ENCODE measurements around the gene SLC26A9.

SLC26A9 gene

DNA sequence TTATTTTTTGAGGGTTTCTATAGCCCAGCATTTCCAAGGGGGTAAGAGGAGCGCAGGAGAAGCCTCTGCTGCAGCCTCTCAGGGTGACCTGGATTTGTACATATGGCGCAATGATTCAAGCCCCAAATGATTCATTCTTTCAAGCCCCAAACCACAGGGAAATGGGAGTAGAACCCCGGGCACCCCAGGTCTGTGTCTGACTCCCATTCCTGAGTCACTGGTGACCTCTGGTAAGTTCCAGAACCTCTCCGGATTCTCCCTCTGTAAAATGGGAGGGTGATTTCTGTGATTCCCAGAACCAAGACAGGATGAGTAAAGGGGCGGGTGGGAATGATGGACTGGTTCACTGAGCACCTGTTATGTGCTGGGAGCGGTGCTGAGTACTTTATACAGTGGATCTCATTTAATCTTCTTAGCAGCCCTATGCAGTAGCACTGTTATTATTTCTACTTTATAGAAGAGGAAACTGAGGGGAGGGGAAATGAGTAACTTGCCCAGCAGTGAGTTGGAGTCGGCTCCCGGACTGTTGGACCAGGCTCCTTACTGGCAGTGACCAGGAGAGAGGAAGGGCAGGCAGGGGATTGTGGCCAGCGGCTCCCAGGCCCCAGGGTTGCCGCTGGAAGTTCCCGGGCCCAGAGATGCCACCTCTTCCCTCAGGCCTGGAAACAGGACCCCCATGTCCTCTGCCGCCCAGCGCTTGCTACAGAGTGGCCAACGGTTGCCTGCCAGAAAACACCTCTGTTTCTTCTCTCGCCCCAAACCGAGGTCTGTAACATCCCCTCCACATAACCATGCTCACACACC, 20.3 kb upstream of the SLC26A9 start:
- Histone ChIP-seq H3K36me3 (ENCODE audit: control insufficient read depth, insufficient read depth, low read length) (no peaks in the 10 kb centered on the region), H3K27me3 (replicated peaks; ENCODE audit: control insufficient read depth, insufficient read depth, low read length, poor library complexity, severe bottlenecking) (no peaks in the 10 kb centered on the region), H3K9me3 (ENCODE audit: control insufficient read depth, low read length) (no peaks in the 10 kb centered on the region), H3K4me3 (ENCODE audit: insufficient read depth, low read depth, low read length, poor library complexity, severe bottlenecking) (no peak overlapping the region), H3K4me1 (ENCODE audit: control insufficient read depth, insufficient read depth, low read length, poor library complexity, severe bottlenecking) (no peaks in the 10 kb centered on the region), H3K27ac (ENCODE audit: insufficient read depth, low read length, poor library complexity, severe bottlenecking) (no peak overlapping the region)
- no peak for DNase-seq

DNA sequence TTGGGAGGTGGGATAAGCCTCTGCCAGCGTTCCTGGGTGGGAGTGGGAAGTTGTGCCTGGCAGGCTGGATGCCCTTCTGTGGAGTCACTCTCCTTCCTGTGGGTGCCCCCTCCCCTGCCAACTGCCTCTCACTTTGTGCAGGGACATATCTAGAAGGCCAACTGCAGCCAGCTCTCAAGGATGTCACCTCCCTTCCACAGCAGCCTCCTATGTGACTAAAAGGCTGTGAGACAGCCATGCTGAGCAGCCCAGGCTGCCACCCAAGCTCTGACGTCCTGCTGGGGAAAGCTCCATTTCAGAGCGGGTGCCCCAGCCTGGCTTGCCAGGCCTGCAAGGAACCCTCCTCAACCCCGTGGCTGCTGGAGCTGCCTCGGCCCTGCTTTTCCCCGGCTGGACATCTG, 19.6 kb upstream of the SLC26A9 start:
- Histone ChIP-seq H3K27ac (ENCODE audit: insufficient read depth, low read length, poor library complexity, severe bottlenecking) (no peak overlapping the region), H3K27me3 (replicated peaks; ENCODE audit: control insufficient read depth, insufficient read depth, low read length, poor library complexity, severe bottlenecking) (no peaks in the 10 kb centered on the region), H3K36me3 (ENCODE audit: control insufficient read depth, insufficient read depth, low read length) (no peaks in the 10 kb centered on the region), H3K4me3 (ENCODE audit: insufficient read depth, low read depth, low read length, poor library complexity, severe bottlenecking) (no peak overlapping the region), H3K4me1 (ENCODE audit: control insufficient read depth, insufficient read depth, low read length, poor library complexity, severe bottlenecking) (no peaks in the 10 kb centered on the region), H3K9me3 (ENCODE audit: control insufficient read depth, low read length) (no peaks in the 10 kb centered on the region)
- DNase-seq: no peak

DNA sequence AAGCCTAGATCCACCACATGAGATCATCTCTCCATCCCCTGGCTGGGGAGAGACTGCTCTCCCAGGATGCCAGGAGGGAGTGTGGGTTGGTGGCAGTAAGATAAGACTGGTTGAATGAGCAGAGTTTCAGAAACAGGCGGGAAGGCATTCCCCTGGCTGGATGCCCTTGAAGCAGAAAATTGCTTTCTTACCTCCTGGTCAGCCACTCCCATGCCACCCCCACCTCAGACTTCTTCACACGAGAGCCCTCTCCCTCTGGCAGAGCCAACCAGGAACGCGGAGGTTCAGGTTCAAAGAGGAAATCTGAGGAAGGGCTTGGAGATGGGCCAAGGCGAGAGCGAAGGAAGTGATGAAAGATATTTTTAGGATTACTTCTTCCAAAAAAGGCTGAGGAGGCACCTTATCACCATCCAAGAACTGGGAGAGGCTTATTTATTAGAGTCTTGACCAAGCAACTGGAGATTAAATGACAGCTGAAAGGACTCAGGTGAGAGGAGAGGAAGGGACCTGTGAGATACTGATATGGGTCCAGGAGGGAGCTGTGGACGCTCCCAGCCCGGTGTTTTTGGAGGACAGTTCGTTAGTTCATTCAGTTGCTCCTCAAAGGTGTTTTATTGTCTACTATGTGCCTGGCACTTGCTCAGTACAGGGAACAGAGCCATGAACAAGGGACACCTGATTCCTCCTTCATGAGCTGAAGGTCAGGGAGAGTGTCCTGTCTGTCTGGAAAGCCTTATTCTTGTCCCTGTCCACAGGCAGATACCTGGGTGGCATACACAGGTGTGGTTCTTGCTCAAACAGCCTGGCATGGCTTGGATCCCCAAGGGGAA, 18.9 kb upstream of the SLC26A9 start:
- Histone ChIP-seq H3K27ac (ENCODE audit: insufficient read depth, low read length, poor library complexity, severe bottlenecking) (no peak overlapping the region), H3K36me3 (ENCODE audit: control insufficient read depth, insufficient read depth, low read length) (no peaks in the 10 kb centered on the region), H3K27me3 (replicated peaks; ENCODE audit: control insufficient read depth, insufficient read depth, low read length, poor library complexity, severe bottlenecking) (no peaks in the 10 kb centered on the region), H3K4me1 (ENCODE audit: control insufficient read depth, insufficient read depth, low read length, poor library complexity, severe bottlenecking) (no peaks in the 10 kb centered on the region), H3K9me3 (ENCODE audit: control insufficient read depth, low read length) (no peaks in the 10 kb centered on the region), H3K4me3 (ENCODE audit: insufficient read depth, low read depth, low read length, poor library complexity, severe bottlenecking) (no peak overlapping the region)
- DNase-seq: no peak

DNA sequence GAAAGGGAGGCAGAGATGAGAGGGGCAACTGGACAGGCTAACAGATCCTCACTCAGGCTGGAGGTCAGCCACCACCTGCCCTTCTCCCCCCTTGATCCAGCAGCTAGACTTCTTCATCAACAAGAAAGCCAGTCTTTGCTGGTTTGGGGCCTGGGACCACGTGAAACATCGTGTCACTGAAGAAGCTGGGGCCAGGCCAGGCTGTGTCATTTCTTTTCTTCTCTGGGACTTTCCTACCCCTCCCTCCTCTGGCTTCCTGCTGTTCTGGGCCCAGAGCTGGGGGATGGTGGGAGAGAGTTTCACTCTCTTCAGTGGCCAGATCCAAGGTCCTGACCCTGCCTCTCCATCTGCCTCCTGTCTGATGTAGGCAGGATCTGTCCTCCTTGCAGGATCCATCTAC, 18.1 kb upstream of the SLC26A9 start:
- H3K27ac ChIP-seq (ENCODE audit: insufficient read depth, low read length, poor library complexity, severe bottlenecking): no peak overlapping the region
- no peak for DNase-seq
- no peaks in the 10 kb centered on the region for H3K27me3 ChIP-seq (replicated peaks; ENCODE audit: control insufficient read depth, insufficient read depth, low read length, poor library complexity, severe bottlenecking)
- H3K4me3 ChIP-seq (ENCODE audit: insufficient read depth, low read depth, low read length, poor library complexity, severe bottlenecking): no peak overlapping the region
- H3K9me3 ChIP-seq (ENCODE audit: control insufficient read depth, low read length): no peaks in the 10 kb centered on the region
- H3K4me1 ChIP-seq (ENCODE audit: control insufficient read depth, insufficient read depth, low read length, poor library complexity, severe bottlenecking): no peaks in the 10 kb centered on the region
- no peaks in the 10 kb centered on the region for H3K36me3 ChIP-seq (ENCODE audit: control insufficient read depth, insufficient read depth, low read length)

DNA sequence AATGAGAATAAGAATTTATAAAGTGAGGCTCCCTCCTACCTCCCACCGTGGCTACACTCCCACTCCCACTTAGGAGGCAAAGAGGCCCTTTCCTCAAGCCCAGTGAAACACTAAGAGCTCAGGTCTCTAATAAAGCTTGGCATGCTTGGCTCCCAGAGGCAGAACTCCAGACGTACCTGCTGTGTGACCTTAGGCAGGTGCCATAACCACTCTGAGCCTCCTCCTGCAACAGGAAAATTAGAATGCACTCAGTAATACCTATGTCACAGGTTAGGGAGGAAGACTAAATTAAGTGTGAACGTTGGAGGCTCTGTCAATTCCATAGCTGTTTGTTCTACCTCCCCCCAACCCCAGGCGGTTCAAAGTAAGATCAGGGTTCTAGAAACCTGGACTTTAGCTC, 16.5 kb upstream of the SLC26A9 start:
- Histone ChIP-seq H3K4me1 (ENCODE audit: control insufficient read depth, insufficient read depth, low read length, poor library complexity, severe bottlenecking) (no peaks in the 10 kb centered on the region), H3K27me3 (replicated peaks; ENCODE audit: control insufficient read depth, insufficient read depth, low read length, poor library complexity, severe bottlenecking) (no peaks in the 10 kb centered on the region), H3K4me3 (ENCODE audit: insufficient read depth, low read depth, low read length, poor library complexity, severe bottlenecking) (no peak overlapping the region), H3K27ac (ENCODE audit: insufficient read depth, low read length, poor library complexity, severe bottlenecking) (no peak overlapping the region), H3K36me3 (ENCODE audit: control insufficient read depth, insufficient read depth, low read length) (no peaks in the 10 kb centered on the region), H3K9me3 (ENCODE audit: control insufficient read depth, low read length) (no peaks in the 10 kb centered on the region)
- DNase-seq: no peak

DNA sequence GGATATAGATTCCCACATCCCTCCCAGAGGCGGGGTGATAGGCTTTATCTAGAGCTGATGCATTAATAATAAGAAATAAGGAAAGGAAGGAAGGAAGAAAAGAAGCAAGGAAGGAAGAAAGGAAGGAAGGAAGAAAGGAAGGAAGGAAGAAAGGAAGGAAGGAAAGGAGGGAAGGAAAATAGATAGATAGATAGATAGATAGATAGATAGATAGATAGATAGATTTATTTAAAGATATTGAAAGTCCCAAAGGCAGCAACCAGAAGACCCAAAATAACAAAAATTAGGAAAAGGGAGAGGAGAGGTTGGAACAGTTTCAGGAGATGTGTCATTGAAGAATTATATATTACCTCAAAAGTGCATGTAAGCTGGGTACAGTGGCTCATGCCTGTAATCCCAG, 12.2 kb upstream of the SLC26A9 start:
- no peak overlapping the region for H3K4me3 ChIP-seq (ENCODE audit: insufficient read depth, low read depth, low read length, poor library complexity, severe bottlenecking)
- no peak for DNase-seq
- H3K4me1 ChIP-seq (ENCODE audit: control insufficient read depth, insufficient read depth, low read length, poor library complexity, severe bottlenecking): no peaks in the 10 kb centered on the region
- no peaks in the 10 kb centered on the region for H3K27me3 ChIP-seq (replicated peaks; ENCODE audit: control insufficient read depth, insufficient read depth, low read length, poor library complexity, severe bottlenecking)
- H3K36me3 ChIP-seq (ENCODE audit: control insufficient read depth, insufficient read depth, low read length): no peaks in the 10 kb centered on the region
- H3K27ac ChIP-seq (ENCODE audit: insufficient read depth, low read length, poor library complexity, severe bottlenecking): no peak overlapping the region
- H3K9me3 ChIP-seq (ENCODE audit: control insufficient read depth, low read length): no peaks in the 10 kb centered on the region

DNA sequence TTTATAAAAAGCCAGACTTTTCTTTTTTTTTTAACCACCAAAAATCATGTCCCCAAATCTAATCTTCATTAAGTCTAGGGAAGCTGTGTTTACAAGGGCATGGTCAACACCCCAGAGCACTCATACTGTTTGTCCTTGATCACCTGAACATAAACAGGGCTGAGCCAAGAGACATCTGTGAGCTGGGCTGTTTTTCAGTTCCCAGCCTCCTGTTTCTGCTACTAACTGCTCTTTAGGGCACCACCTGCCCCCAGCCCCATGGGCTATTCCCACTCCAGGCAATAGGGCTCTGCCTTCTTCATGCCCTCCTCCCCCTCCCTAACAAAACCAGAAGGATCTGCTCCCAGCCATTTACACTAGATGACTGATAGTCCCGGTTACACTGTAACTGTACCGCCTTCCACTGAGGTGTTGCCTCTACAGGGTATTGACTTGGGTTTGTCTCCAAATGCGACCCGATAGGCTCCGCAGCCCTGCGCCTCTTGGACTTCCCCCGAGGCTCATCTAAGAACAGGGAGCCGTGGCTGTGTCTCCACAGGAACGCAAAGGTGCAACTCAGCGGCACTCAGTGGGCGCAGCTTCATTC, 11.7 kb upstream of the SLC26A9 start:
- Histone ChIP-seq H3K27ac (ENCODE audit: insufficient read depth, low read length, poor library complexity, severe bottlenecking) (no peak overlapping the region), H3K4me3 (ENCODE audit: insufficient read depth, low read depth, low read length, poor library complexity, severe bottlenecking) (no peak overlapping the region), H3K36me3 (ENCODE audit: control insufficient read depth, insufficient read depth, low read length) (no peaks in the 10 kb centered on the region), H3K9me3 (ENCODE audit: control insufficient read depth, low read length) (no peaks in the 10 kb centered on the region), H3K4me1 (ENCODE audit: control insufficient read depth, insufficient read depth, low read length, poor library complexity, severe bottlenecking) (no peaks in the 10 kb centered on the region), H3K27me3 (replicated peaks; ENCODE audit: control insufficient read depth, insufficient read depth, low read length, poor library complexity, severe bottlenecking) (no peaks in the 10 kb centered on the region)
- DNase-seq: no peak

DNA sequence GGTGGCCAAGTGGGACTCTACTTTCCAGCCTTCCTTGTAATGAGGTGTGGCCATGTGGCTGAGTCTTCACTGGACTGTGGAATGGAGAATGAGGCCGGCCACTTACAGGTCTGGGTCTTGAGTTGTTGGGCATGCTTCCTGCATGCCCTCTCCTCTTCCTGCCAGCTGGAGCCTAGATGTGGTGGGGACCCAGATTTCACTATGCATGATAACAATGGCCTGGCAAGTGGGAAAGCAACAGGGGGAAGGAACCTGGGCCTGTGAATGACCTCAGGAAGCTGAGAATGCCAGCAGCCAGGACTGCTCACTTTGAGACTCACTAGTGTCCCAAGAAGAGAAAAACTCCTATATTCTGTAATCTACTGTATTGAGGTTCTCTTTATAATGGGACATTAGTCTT, 8.5 kb upstream of the SLC26A9 start:
- DNase-seq: no peak
- Histone ChIP-seq H3K4me1 (ENCODE audit: control insufficient read depth, insufficient read depth, low read length, poor library complexity, severe bottlenecking) (no peaks in the 10 kb centered on the region), H3K27ac (ENCODE audit: insufficient read depth, low read length, poor library complexity, severe bottlenecking) (no peak overlapping the region), H3K4me3 (ENCODE audit: insufficient read depth, low read depth, low read length, poor library complexity, severe bottlenecking) (no peak overlapping the region), H3K27me3 (replicated peaks; ENCODE audit: control insufficient read depth, insufficient read depth, low read length, poor library complexity, severe bottlenecking) (no peaks in the 10 kb centered on the region), H3K36me3 (ENCODE audit: control insufficient read depth, insufficient read depth, low read length) (no peaks in the 10 kb centered on the region), H3K9me3 (ENCODE audit: control insufficient read depth, low read length) (no peaks in the 10 kb centered on the region)

DNA sequence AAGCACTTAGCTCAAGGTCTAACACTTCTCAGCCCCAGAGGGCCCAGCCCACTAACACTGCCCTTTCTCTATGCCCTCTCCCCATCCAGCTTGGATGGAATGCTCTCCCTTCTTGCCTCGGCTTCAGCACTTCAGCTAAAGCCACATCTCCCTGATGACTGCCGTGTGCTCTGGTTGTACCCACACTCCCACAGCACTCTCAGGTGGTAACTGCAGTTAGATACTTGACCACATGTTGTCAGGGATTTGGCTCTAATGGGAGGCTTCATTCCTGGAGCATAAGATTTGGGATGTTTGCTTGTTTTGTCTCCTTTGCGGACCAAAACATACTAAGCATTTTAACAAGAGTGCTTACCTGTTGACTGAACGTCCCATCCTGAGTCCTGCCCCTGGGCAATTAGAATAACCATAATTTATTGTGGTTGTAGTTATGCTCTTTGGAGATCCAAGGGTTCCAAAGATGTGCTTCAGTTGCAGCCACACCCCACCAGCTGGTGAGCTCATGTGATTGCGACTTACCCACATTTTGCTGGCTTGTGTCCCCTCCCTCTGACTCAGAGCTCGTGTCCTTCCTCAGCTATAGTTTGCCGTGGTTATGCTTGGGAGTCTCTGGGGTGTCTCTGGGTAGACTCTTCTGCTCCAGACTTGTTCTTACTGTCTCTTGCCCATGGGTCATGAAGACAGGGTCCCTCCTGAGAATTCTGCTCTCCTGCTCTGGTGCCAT, 7.7 kb upstream of the SLC26A9 start:
- Histone ChIP-seq H3K4me1 (ENCODE audit: control insufficient read depth, insufficient read depth, low read length, poor library complexity, severe bottlenecking) (no peaks in the 10 kb centered on the region), H3K36me3 (ENCODE audit: control insufficient read depth, insufficient read depth, low read length) (no peaks in the 10 kb centered on the region), H3K27me3 (replicated peaks; ENCODE audit: control insufficient read depth, insufficient read depth, low read length, poor library complexity, severe bottlenecking) (no peaks in the 10 kb centered on the region), H3K27ac (ENCODE audit: insufficient read depth, low read length, poor library complexity, severe bottlenecking) (no peak overlapping the region), H3K4me3 (ENCODE audit: insufficient read depth, low read depth, low read length, poor library complexity, severe bottlenecking) (no peak overlapping the region), H3K9me3 (ENCODE audit: control insufficient read depth, low read length) (no peaks in the 10 kb centered on the region)
- no peak for DNase-seq
